BJ (cell line): ENCODE measurements around the gene RASEF. TPM values are rescaled to one million over a fixed set of nuclear protein-coding genes. Genes with fewer than 3 reads are reported as not detected.

Experiments
- CTCF ChIA-PET: fragments of 350-600 bp; formaldehyde crosslinking; extraction: SDS; loops from one replicate; lab custom pipeline; 2021; ENCODE audit warnings: antibody characterized with exemption, inconsistent platforms; lab: Yijun Ruan, JAX
- POLR2A ChIA-PET: fragments of 300-600 bp; sonication (Branson Sonifier 250); formaldehyde crosslinking; extraction: SDS; loops from one replicate; lab custom pipeline; 2021; ENCODE audit warnings: antibody characterized with exemption; lab: Charles Lee
- DNase-seq: peaks from one replicate; pipeline ENCODE4 v3.0.0-alpha.2; 2011; ENCODE audit warnings: low read depth
- H3K27me3 ChIP-seq: 2 replicates; pipeline ENCODE4 v1.6.0; 2011; ENCODE audit warnings: low read length; ENCODE audit not compliant: control insufficient read depth, insufficient read depth
- H3K36me3 ChIP-seq: 2 replicates; pipeline ENCODE4 v1.5.1; 2011; ENCODE audit warnings: low read length; ENCODE audit not compliant: control insufficient read depth, insufficient read depth
- H3K4me3 ChIP-seq: 2 replicates; pipeline ENCODE4 v1.5.1; 2011; ENCODE audit warnings: low read depth, mild to moderate bottlenecking, control low read depth, low read length
- polyA plus RNA-seq: library from polyadenylated mRNA; depleted of rRNA; stranded (reverse); fragments of >200 nt; gene quantifications from 2 replicates; pipeline ENCODE4 v1.2.3, GENCODE V29; 2011
- TF ChIP-seq, protein P1 (sequence below): IDR thresholded peaks from 2 replicates; pipeline ENCODE4 v1.5.1; 2011; ENCODE audit warnings: low read depth, mild to moderate bottlenecking, control low read depth, inconsistent platforms, low read length, moderate library complexity; ENCODE audit not compliant: insufficient read depth

Gene RASEF
- polyA plus RNA-seq, 1 experiment, result not detected

DNA sequence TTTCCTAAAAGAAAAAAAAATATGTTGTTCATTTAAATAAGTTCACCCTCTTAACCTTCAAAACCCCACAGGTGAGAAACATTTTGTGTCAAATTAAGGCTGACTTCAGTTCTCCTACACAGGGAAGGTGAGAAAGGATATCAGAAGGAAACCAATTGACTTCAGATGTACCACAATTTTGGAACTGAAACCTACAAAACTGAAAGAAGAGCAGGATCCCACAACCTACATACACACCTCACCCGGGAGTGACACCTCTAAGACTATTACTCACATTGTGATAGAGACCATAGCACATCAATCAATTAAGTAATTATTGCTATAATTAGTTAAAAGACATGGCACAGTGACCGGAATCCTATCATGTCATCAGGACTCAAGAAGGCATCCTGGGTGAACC, 47.0 kb downstream of the RASEF start:
- Histone ChIP-seq H3K36me3 (no peaks in the 10 kb centered on the region), H3K27me3 (no peaks in the 10 kb centered on the region; the same call in 1 of the 2 replicates), H3K4me3 (no peak overlapping the region)
- ChIA-PET POLR2A (no interaction called here), CTCF (no interaction called here)
- DNase-seq, result no peak
- TF ChIP-seq, protein P1, sequence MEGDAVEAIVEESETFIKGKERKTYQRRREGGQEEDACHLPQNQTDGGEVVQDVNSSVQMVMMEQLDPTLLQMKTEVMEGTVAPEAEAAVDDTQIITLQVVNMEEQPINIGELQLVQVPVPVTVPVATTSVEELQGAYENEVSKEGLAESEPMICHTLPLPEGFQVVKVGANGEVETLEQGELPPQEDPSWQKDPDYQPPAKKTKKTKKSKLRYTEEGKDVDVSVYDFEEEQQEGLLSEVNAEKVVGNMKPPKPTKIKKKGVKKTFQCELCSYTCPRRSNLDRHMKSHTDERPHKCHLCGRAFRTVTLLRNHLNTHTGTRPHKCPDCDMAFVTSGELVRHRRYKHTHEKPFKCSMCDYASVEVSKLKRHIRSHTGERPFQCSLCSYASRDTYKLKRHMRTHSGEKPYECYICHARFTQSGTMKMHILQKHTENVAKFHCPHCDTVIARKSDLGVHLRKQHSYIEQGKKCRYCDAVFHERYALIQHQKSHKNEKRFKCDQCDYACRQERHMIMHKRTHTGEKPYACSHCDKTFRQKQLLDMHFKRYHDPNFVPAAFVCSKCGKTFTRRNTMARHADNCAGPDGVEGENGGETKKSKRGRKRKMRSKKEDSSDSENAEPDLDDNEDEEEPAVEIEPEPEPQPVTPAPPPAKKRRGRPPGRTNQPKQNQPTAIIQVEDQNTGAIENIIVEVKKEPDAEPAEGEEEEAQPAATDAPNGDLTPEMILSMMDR, result no peak

DNA sequence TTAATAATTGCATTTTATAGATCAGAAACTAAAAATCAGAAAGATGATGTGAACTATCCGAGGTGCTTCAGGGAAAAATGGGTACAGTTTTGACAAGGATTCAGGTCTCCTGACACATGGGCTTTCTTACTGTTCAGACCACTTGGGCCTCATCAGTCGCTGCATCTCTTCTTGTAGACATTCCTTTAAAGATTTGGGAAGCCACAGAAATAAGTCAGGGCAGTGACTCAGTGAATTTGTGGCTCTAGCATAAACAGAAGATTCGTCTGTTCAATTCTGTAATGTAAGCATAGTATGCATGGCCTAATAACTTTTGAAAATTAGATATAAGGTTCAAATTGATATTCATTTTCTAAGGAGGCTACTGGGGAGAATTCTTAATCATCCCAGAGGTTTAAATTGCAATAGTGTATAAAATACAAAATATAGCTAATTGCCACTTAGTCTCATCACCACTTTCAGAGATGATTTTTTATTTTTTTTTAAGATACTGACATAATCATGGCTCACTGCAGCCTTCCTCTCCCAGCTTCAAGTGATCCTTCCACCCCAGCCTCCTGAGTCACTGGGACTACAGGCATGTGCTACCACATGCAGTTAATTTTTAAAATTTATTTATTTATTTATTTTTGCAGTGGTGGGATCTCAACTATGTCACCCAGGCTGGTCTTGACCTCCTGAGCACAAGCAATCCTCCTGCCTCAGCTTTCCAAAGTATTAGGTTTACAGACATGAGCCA, 48.9 kb downstream of the RASEF start:
- DNase-seq, result peak; percentile 27
- CTCF ChIA-PET, result interaction anchor here (1.7 kb wide), 1 partner anchor 11 kb away, joined by 3 read pairs; no protein-coding TSS in a partner anchor
- no peaks in the 10 kb centered on the region for H3K36me3 ChIP-seq
- no peak overlapping the region for H3K4me3 ChIP-seq
- TF ChIP-seq, protein P1, result no peak
- POLR2A ChIA-PET, result no interaction called here
- no peaks in the 10 kb centered on the region; the same call in 1 of the 2 replicates for H3K27me3 ChIP-seq

DNA sequence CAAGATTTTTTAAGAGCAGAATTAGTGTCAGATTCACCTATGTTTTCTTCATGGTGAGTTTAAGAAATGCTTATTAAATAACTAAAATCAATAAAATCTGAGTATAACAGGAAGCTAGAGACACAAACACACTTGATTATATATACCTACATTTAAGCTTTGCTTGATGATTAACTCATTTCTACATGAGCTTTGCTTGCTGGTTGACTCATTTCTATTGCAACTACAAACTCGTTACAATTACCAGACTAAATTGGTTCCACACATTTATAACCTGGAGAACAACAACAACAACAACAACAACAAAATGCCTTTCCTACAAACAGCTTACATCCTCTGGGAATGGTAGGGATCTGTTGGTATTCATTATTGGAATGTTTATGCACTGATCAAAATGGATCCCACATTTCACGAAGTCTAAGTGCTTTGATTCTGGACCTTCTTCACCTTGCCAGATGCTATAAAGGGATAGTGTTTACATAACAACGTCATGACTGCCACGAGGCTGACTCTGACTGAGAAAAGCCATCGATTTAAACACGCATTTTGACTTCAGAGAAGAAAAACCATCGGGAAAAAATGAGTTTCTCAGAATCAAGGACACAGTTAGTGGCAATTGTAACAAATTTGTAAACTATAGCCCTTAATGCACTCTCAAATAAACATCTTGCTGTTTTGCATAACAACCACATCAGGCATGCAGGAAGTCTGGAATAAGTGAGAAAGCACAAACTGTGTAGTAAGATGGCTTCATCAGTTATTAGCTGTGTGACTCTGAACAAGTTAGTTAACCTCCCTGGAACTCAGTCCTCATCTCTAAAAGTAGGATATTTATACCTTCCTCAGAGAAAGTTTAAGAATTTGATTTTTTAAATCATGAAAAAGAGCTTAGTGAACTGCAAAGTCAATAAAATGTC, 49.8 kb downstream of the RASEF start:
- TF ChIP-seq, protein P1, result no peak
- DNase-seq, result peak; percentile 23
- no peaks in the 10 kb centered on the region; the same call in 1 of the 2 replicates for H3K27me3 ChIP-seq
- ChIA-PET CTCF (no interaction called here), POLR2A (no interaction called here)
- H3K36me3 ChIP-seq, result no peaks in the 10 kb centered on the region
- no peak overlapping the region for H3K4me3 ChIP-seq

DNA sequence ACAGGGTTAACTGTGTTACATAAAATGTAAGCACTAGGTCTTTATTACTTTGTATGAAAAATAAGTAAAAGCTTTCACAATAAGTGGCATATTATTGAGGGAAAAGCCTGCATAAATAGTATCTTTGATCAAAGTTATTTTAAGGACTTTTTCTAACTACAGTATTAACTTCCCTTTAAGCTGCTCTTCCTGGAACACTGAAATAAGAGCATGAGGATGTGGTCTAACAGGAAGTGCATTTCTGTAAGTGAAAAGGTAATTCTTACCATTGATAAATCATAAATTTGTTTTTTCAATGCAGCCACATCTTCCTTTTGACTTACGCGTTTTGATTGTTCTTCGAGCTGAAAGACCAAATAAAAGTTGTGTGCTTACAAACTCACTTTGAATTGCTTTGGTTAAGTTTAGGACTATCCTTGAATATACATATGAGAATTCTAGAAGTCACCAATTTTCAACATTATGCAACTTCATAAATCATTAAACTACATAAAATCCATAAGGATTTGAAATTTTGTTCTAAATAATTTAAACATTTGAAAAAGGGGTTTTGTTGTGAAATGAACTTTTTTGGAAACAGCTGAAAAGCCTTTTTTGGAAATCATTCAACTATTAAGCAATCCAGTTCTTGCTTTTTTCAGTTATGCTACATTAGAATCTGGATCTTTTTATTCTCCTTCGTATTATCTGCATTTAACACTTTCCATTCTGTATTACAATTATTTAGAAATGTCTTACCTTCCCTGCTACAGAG, 50.6 kb downstream of the RASEF start:
- no peak for DNase-seq
- Histone ChIP-seq H3K27me3 (no peaks in the 10 kb centered on the region), H3K36me3 (no peaks in the 10 kb centered on the region), H3K4me3 (no peak overlapping the region)
- ChIA-PET CTCF (interaction anchor here (1.0 kb wide), 1 partner anchor 14 kb away, joined by 3 read pairs; no protein-coding TSS in a partner anchor), POLR2A (interaction anchor here (0.8 kb wide), 1 partner anchor 894 kb away, joined by 14 read pairs; no protein-coding TSS in a partner anchor)
- TF ChIP-seq, protein P1, result no peak
